Pancreas (tissue), 10 donors: ENCODE results near the gene DOCK1. TPM values are rescaled to one million over a fixed set of nuclear protein-coding genes. Genes with fewer than 3 reads are reported as not detected.

Source experiments
- ATAC-seq, 4 donors: fragments of 200-7000 bp; cut with Tn5 transposase; one replicate each; pipeline versions ENCODE4 v1.8.0 to v1.9.1; 2020; ENCODE audit warnings: mild to moderate bottlenecking in 4 of 4, moderate library complexity in 4 of 4
- DNase-seq, 6 donors: peaks; one replicate each; pipeline ENCODE4 v3.0.0-alpha.2; 2020
- FAIRE-seq: peaks from 2 replicates; lab custom pipeline; 2012; peaks lifted over from hg19 to GRCh38; lab: Jason Lieb, UNC
- H3K27ac ChIP-seq, 4 donors: fragments of 200-600 bp; sonication (generic); 1 replicate in 3 of 4; 2 replicates in 1 of 4; pipeline versions ENCODE4 v1.5.0 to v1.8.0; 2020
- H3K27me3 ChIP-seq, 4 donors: fragments of 200-600 bp; one replicate each; pipeline ENCODE4 v1.8.0; 2021
- H3K36me3 ChIP-seq, 3 donors: fragments of 200-600 bp; sonication (generic) in 1 of 3; one replicate each; pipeline versions ENCODE4 v1.5.0 to v1.8.0; 2020 to 2021
- H3K4me1 ChIP-seq, 3 donors: fragments of 200-600 bp; one replicate each; pipeline ENCODE4 v1.8.0; 2021
- H3K4me3 ChIP-seq, 4 donors: fragments of 200-600 bp; sonication (generic) in 2 of 4; one replicate each; pipeline versions ENCODE4 v1.5.0 to v1.8.0; 2020 to 2021
- H3K9me3 ChIP-seq, 4 donors: fragments of 200-600 bp; one replicate each; pipeline ENCODE4 v1.8.0; 2021
- CTCF ChIP-seq, 4 donors: fragments of 200-600 bp; sonication (generic) in 3 of 4; IDR thresholded peaks; one replicate each; pipeline versions ENCODE4 v1.5.0 to v1.8.0; 2021; ENCODE audit warnings: antibody characterized with exemption in 4 of 4
- WGBS, 2 donors: extraction: QIAGEN DNeasy Blood & Tissue Kit; methylation state at CpG; one replicate each; pipeline ENCODE4 v1.1.7; 2013; 5-methylcytosine and 5-hydroxymethylcytosine counted together
- intact Hi-C, 3 donors: fragments of 100-400 bp; cut with DNase I; formaldehyde crosslinking; loops; one replicate each; pipeline versions ENCODE4 v1.11.1 to v1.14.2; 2022
- polyA plus RNA-seq, 2 donors: library from polyadenylated mRNA; stranded (reverse); fragments of 200-250 nt; gene quantifications; one replicate each; pipeline ENCODE4 v1.2.3, GENCODE V29; 2013
- total RNA-seq, 6 donors: library from RNA; stranded (reverse); fragmentation: NEBNext Ultra II Directional in 4 of 6; extraction: Animal tissue kit (Norgen Biotek cat#: 25700) in 4 of 6; gene quantifications; one replicate each; pipeline versions ENCODE4 v1.2.1 to v1.2.4, GENCODE V29; 2021 to 2023
- donor health status: healthy with polysubstance abuse.
- donor health status: DM: no; HTN: no; CAD: no; lungs with moderate emphysema.
- donor health status: DM: no; HTN: no; CAD: no.
- donor health status: control.
- donor health status: control.
- donor health status: Bipolar disorder and iron deficiency.
- donor health status: DM: yes; HTN: yes; CAD: no.
- donor health status: DM: no; HTN: no; CAD: no.
- donor health status: DM: no; HTN: no; CAD: no.
- donor health status: DM: yes; HTN: yes; CAD: no.

DOCK1 gene
- total and polyA plus RNA-seq, 8 donors, result 12.1 to 38.6 (median 24.2) TPM

GRCh38 chr10:127351542-127351941 is 446.3 kb downstream of the DOCK1 start:
- DNase-seq (no peak), ATAC-seq (no peak), FAIRE-seq (no peak)
- WGBS, 2 donors, result 90 to 96% methylated on average over 4 of the region's 4 CpGs
- intact Hi-C loops, result no loop called here
- Histone ChIP-seq H3K4me1 (no peaks in the 10 kb centered on the region), H3K27ac (no peak overlapping the region), H3K4me3 (no peak overlapping the region), H3K9me3 (no peaks in the 10 kb centered on the region), H3K36me3 (no peaks in the 10 kb centered on the region), H3K27me3 (no peaks in the 10 kb centered on the region)
- no peak for TF ChIP-seq CTCF (IDR thresholded peaks at IDR 0.05)

GRCh38 chr10:127353544-127353943 is 448.3 kb downstream of the DOCK1 start:
- DNase-seq, result no peak

GRCh38 chr10:127354255-127354654 is 449.0 kb downstream of the DOCK1 start:
- Histone ChIP-seq H3K27me3 (no peaks in the 10 kb centered on the region), H3K36me3 (no peaks in the 10 kb centered on the region), H3K27ac (no peak overlapping the region), H3K4me3 (no peak overlapping the region), H3K9me3 (no peaks in the 10 kb centered on the region), H3K4me1 (no peaks in the 10 kb centered on the region)
- WGBS, 2 donors, result 86 to 89% methylated on average over 7 of the region's 7 CpGs
- DNase-seq, result no peak
- no peak for TF ChIP-seq CTCF (IDR thresholded peaks at IDR 0.05)
- no peak for ATAC-seq
- intact Hi-C loops, result no loop called here
- FAIRE-seq, result no peak

More at GRCh38 chr10:127353544-127353943, 448.3 kb downstream of the DOCK1 start:
- H3K27me3 ChIP-seq, result no peaks in the 10 kb centered on the region
- intact Hi-C loops, result no loop called here
- H3K27ac ChIP-seq, result no peak overlapping the region
- no peak for TF ChIP-seq CTCF (IDR thresholded peaks at IDR 0.05)
- H3K9me3 ChIP-seq, result no peaks in the 10 kb centered on the region
- 90 to 96% methylated on average over 13 of the region's 13 CpGs for WGBS, 2 donors
- no peaks in the 10 kb centered on the region for H3K4me1 ChIP-seq
- no peak for ATAC-seq
- no peaks in the 10 kb centered on the region for H3K36me3 ChIP-seq
- no peak for FAIRE-seq
- no peak overlapping the region for H3K4me3 ChIP-seq

- no peaks in the 10 kb centered on the region for H3K4me1 ChIP-seq
- no peaks in the 10 kb centered on the region for H3K27me3 ChIP-seq
- H3K27ac ChIP-seq, result no peak overlapping the region
- no peaks in the 10 kb centered on the region for H3K9me3 ChIP-seq
- TF ChIP-seq CTCF (IDR thresholded peaks at IDR 0.05), result no peak
- 92 to 93% methylated on average over 1 of the region's 1 CpG for WGBS, 2 donors
- intact Hi-C loops, result no loop called here
- DNase-seq (no peak), ATAC-seq (no peak), FAIRE-seq (no peak)
- no peak overlapping the region for H3K4me3 ChIP-seq
- no peaks in the 10 kb centered on the region for H3K36me3 ChIP-seq
Observed at GRCh38 chr10:127354992-127355391, 449.8 kb downstream of the DOCK1 start.

GRCh38 chr10:127356360-127356759 is 451.1 kb downstream of the DOCK1 start:
- Histone ChIP-seq H3K27ac (no peak overlapping the region), H3K4me1 (no peaks in the 10 kb centered on the region), H3K27me3 (no peaks in the 10 kb centered on the region), H3K36me3 (no peaks in the 10 kb centered on the region), H3K4me3 (no peak overlapping the region), H3K9me3 (no peaks in the 10 kb centered on the region)
- 87 to 90% methylated on average over 6 of the region's 6 CpGs for WGBS, 2 donors
- intact Hi-C loops, result no loop called here
- ATAC-seq, result no peak
- TF ChIP-seq CTCF (IDR thresholded peaks at IDR 0.05), result no peak
- no peak for DNase-seq
- FAIRE-seq, result no peak
